Measurements from ENCODE around the gene FHIT. TPM values are rescaled to one million over a fixed set of nuclear protein-coding genes. Genes with fewer than 3 reads are reported as not detected.

Gene FHIT
- total RNA-seq, 4 donors from 2014 or later = 0.72 to 5.2 (median 2.1) TPM

DNA sequence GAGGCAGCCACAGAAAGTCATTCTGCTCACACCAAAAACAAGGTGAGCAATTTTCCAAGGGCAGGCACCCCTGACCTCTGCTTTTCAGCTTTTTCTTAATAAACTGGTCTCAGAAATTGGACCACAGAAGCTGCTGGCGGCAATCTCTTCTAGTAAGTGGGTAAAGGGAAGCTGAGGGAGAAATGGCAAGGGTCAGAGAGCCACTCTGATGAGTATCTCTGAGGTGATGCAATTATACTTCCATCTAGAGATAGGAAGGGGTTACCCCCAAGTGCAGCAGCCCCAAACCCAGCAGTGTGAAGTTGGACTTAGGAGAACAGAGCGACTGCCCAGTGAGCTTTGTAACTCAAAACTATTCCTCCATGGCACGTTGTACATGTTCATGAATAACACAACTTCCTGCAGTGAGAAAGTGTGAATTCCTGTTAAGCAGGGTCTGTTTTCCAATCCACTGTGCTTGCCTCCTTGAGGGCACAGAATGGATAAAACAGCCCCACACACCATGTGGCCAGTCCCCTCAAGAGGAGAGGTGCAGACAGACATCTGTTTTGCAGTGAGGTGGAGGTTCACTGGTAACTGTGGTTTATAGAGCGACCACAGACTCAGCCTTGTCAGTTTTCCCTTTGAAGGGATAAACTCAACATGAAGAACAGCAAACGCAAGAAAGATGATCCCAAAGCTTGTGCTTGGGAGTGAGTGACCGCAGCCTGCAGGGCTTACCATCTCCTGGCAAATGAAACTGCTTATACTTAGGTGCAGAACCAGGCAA is 1518.0 kb downstream of the FHIT start:
- Histone ChIP-seq H3K4me1 (no peaks in the 10 kb centered on the region), H3K9me3 (no peaks in the 10 kb centered on the region), H3K36me3 (no peaks in the 10 kb centered on the region), H3K27ac (no peak overlapping the region), H3K27me3 (no peaks in the 10 kb centered on the region), H3K4me3 (no peak overlapping the region)
- DNase-seq (no peak), ATAC-seq (no peak)
- in situ Hi-C loops (cut with MboI; ENCODE audit: low sequenced_read_pairs in 4 of 4) (no loop called here), intact Hi-C loops (cut with DNase I; ENCODE audit: low total_unique reads) (no loop called here)
- no peak for TF ChIP-seq POLR2A (IDR thresholded peaks at IDR 0.05)
- TF ChIP-seq, protein P1, sequence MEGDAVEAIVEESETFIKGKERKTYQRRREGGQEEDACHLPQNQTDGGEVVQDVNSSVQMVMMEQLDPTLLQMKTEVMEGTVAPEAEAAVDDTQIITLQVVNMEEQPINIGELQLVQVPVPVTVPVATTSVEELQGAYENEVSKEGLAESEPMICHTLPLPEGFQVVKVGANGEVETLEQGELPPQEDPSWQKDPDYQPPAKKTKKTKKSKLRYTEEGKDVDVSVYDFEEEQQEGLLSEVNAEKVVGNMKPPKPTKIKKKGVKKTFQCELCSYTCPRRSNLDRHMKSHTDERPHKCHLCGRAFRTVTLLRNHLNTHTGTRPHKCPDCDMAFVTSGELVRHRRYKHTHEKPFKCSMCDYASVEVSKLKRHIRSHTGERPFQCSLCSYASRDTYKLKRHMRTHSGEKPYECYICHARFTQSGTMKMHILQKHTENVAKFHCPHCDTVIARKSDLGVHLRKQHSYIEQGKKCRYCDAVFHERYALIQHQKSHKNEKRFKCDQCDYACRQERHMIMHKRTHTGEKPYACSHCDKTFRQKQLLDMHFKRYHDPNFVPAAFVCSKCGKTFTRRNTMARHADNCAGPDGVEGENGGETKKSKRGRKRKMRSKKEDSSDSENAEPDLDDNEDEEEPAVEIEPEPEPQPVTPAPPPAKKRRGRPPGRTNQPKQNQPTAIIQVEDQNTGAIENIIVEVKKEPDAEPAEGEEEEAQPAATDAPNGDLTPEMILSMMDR (IDR thresholded peaks at IDR 0.05 in 4 of 5, conservative IDR thresholded peaks at IDR 0.05 in 1 of 5) = no peak

DNA sequence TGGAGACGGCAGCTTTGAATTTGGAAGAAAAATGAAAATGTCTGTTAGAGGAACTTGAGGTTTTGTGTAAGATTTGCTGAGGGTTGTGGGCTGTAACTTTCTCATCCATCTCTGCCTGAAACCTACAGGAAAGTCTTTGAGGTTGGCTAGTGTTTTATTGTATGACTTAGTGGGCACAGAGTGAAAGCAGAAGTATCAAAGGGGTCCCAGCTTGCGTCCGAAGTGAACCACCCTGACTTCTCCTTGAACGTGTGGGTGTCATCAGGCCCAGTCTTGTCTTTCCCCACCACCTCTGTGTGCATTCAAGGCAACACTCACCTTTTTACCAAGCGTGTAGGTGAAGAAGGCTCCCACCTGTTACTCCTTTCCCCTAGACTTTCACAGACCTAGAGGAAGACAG is 1519.3 kb downstream of the FHIT start:
- Histone ChIP-seq H3K27me3 (no peaks in the 10 kb centered on the region), H3K9me3 (no peaks in the 10 kb centered on the region), H3K4me1 (no peaks in the 10 kb centered on the region), H3K4me3 (no peak overlapping the region), H3K36me3 (no peaks in the 10 kb centered on the region), H3K27ac (no peak overlapping the region)
- no peak for ATAC-seq
- in situ Hi-C loops (cut with MboI; ENCODE audit: low sequenced_read_pairs in 4 of 4) = no loop called here
- TF ChIP-seq, protein P1 (IDR thresholded peaks at IDR 0.05 in 4 of 5, conservative IDR thresholded peaks at IDR 0.05 in 1 of 5) = no peak
- TF ChIP-seq POLR2A (IDR thresholded peaks at IDR 0.05) = no peak
- intact Hi-C loops (cut with DNase I; ENCODE audit: low total_unique reads) = no loop called here
- DNase-seq = no peak

DNA sequence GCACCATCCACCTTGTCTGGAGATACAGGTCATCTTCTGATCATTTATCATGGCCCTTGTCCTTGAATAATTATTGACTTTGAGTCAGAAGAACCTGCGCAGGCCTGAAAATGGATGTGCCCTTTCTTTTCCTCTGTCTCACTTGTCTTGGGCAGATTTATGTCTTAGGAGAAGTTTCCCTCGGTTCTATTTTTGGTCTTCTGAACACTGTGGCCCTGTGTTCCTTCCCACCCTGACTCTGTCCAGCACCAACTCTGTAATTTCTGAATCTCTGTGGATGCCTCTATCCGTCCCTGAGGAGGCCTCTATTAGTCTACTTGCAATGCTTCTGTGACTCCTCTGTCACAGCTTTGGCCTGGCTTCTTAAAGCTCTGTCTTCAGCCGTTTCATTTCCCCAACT is 1520.7 kb downstream of the FHIT start:
- ATAC-seq (no peak), DNase-seq (no peak)
- H3K27ac ChIP-seq = no peak overlapping the region
- intact Hi-C loops (cut with DNase I; ENCODE audit: low total_unique reads) (no loop called here), in situ Hi-C loops (cut with MboI; ENCODE audit: low sequenced_read_pairs in 4 of 4) (no loop called here)
- no peak overlapping the region for H3K4me3 ChIP-seq
- TF ChIP-seq, protein P1 (IDR thresholded peaks at IDR 0.05 in 4 of 5, conservative IDR thresholded peaks at IDR 0.05 in 1 of 5) = no peak
- TF ChIP-seq POLR2A (IDR thresholded peaks at IDR 0.05) = no peak
- no peaks in the 10 kb centered on the region for H3K36me3 ChIP-seq
- no peaks in the 10 kb centered on the region for H3K4me1 ChIP-seq
- H3K27me3 ChIP-seq = no peaks in the 10 kb centered on the region
- no peaks in the 10 kb centered on the region for H3K9me3 ChIP-seq

DNA sequence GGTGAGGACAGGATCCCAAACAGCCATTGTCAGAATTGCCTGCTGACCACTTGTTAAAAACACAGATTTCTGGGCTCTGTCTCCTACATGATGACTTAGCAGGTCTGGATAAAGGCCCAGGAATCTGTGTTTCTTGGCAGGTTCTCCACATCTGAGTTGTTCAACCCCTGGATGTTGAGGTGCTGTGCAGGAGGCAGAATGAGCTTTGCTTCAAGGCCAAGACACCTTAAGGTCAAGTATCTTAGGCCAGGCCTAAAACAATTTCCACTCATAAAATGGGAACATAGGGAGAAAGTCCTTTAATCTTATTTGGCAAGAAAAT is 1522.7 kb downstream of the FHIT start:
- Histone ChIP-seq H3K27me3 (no peaks in the 10 kb centered on the region), H3K27ac (no peak overlapping the region), H3K4me1 (no peaks in the 10 kb centered on the region), H3K36me3 (no peaks in the 10 kb centered on the region), H3K4me3 (no peak overlapping the region), H3K9me3 (no peaks in the 10 kb centered on the region)
- intact Hi-C loops (cut with DNase I; ENCODE audit: low total_unique reads) = no loop called here
- DNase-seq (no peak), ATAC-seq (no peak)
- TF ChIP-seq, protein P1 (IDR thresholded peaks at IDR 0.05 in 4 of 5, conservative IDR thresholded peaks at IDR 0.05 in 1 of 5) = no peak
- no peak for TF ChIP-seq POLR2A (IDR thresholded peaks at IDR 0.05)
- in situ Hi-C loops (cut with MboI; ENCODE audit: low sequenced_read_pairs in 4 of 4) = no loop called here
